PC-9 (cell line): Measurements from ENCODE around the gene ZCCHC7.

Experiments used
- CTCF ChIP-seq: fragments of 200-600 bp; sonication (generic); conservative IDR thresholded peaks from 2 replicates; pipeline ENCODE4 v1.6.1; 2017; ENCODE audit warnings: mixed run types, antibody characterized with exemption, mild to moderate bottlenecking, moderate library complexity
- EZH2 ChIP-seq: fragments of 200-600 bp; sonication (generic); IDR thresholded peaks from 2 replicates; pipeline ENCODE4 v1.8.0; 2017; ENCODE audit warnings: antibody characterized with exemption, low read depth

GRCh38 chr9:37201581-37201980, 81.2 kb downstream of the ZCCHC7 start:
- TF ChIP-seq CTCF (no peak), EZH2 (no peak)
